GM18507 (cell line): ENCODE results near the gene ASGR1.
"Not testable (repeated sequence)": the region's sequence is repeated elsewhere in the genome, so short reads cannot be mapped to it uniquely, and the experiment has no call there.

Source experiments
- DNase-seq: peaks from one replicate; pipeline ENCODE4 v3.0.0; 2011; ENCODE audit warnings: low read depth; ENCODE audit not compliant: insufficient read length; ENCODE audit errors: extremely low spot score
- FAIRE-seq: peaks from 2 replicates; lab custom pipeline; 2011; peaks lifted over from hg19 to GRCh38; lab: Jason Lieb, UNC

The ASGR1 gene

DNA sequence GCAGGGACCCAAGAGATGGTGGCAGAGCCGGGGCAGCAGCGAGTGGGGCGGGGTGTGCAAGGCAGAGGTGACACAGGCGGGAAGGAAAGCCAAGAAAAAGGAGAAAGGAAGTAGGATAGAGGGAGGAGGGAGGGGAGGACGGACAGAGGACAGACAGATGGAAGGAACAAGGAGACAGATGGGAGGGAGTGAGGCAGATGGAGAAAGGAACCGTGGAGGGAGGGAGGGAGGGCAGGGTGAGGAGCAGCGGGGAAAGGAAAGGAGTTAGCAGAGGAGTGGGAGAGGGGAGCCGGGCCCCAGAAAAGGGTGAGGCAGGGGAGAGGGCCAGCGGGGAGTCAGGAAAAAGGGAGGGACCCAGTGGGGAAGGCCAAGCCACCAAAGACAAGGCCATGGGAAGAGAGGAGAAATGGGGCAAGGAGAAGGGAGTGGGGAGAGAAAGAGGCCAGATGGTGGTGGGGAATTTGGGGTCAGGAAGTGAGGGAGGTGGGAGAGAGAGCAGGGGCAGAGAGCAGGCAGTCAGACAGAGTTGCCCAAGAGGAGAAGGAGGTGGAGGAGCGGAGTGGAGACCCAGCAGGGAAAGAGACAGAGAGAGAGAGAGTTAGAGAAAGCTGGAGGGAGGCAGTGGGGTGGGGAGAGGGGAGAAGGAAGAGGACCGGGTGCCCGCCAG is 13.2 kb upstream of the ASGR1 start:
- DNase-seq: no peak
- FAIRE-seq: no peak

DNA sequence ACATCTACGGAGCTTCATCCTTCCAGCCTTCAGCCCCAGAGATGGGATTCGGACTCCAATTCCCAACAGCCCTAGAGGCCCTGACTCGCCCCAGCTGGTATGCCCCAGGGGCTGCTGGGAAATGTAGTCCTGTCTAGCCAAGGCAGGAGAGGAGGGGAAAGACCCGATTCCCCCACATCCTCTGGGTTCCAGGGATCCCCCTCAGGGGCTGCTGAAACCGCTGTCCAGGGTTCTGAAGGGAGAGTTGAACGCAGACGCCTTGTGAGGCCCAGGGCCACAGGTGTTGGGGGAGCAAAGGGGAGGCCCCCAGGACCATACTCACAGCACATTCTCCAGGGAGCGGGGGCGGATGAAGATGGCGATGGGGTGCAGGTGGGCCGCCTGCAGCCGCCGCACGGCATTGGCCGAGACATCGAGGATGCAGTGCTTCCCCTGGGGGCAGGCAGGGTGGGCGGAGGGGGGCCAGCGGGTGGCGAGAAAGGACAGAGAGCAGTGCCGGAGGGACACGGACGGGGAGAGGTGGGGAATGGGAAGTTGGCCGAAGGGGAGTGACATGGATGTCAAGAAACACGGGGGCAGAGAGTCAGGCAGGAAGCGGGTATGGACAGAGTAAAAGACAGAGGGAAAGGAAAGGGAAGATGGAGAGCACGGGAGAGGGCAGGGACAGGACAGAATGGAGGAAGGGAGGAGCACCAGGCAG is 12.6 kb upstream of the ASGR1 start:
- FAIRE-seq (no peak), DNase-seq (peak; percentile 25)

GRCh38 chr17:7191069-7191468 is 11.9 kb upstream of the ASGR1 start:
- FAIRE-seq: no peak
- no peak for DNase-seq

- DNase-seq (no peak), FAIRE-seq (no peak)
These were observed 11.2 kb upstream of the ASGR1 start for GRCh38 chr17:7190276-7190917.

DNA sequence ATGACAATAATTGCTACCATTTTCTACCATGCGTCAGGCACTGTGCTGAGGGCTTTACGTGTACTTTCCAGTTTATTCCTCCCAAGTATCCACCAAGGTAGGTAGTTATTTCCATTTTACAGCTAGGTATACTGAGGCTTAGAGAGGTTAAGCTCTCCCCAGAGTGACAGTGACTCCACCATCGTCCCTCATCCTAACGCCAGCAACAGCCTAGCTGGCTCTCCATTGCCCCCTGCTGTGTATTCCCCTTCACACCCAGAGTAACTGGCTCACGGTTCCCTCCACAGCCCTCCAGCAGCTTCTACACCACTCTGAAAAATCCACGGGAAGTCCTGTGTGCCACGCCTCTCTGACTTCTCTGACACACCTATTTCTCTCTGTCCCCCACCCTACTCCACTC is 7.1 kb upstream of the ASGR1 start:
- FAIRE-seq (no peak), DNase-seq (no peak)

DNA sequence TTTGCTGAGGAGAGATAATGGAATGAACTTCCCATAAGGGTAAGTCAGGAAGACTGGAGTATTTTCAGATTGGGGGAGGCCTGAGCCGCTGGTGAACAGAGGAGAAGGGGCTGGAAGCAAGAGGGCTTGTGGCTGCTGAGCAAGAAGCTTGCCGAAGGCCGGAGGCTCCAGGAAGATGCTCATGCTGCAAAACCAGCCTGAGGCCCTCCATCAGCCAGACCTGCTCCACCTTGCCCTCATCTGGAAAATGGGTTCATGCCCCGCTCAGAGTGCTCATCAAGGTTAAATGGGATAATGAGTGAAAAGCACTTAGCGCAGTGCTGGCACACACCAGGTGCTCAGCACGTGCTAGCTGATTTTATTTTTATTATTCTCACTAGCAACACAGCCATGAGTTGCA is 5.5 kb upstream of the ASGR1 start:
- DNase-seq (no peak), FAIRE-seq (no peak)

- DNase-seq (no peak), FAIRE-seq (no peak)
These were observed 4.9 kb upstream of the ASGR1 start for GRCh38 chr17:7184091-7184488.

DNA sequence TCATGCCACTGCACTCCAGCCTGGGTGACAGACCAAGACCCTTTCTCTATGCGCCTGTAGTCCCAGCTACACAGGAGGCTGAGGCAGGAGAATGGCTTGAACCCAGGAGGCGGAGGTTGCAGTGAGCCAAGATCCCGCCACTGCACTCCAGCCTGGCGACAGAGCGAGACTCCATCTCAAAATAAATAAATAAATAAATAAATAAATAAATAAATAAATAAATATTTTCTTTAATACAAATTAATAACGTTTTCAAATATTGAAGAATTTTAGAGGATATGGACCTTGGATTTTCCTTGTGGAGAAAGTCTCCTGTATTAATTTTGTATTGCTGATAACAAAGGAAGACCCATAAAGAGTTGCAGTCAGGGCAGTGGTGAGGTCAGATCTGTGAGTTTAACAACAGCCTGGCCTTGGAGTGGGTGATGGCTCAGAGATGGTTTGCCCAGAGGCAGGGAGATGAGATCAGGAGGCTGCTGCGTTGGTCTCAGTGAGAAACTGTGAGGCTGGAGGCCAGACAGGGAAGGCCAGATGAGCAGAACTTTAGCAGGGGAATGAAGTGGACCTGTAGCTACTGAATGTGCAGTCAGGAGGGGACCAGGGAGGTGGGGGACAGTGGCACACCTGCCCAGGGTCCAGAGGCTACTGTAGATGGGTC is 4.4 kb upstream of the ASGR1 start:
- FAIRE-seq (no peak), DNase-seq (no peak)

DNA sequence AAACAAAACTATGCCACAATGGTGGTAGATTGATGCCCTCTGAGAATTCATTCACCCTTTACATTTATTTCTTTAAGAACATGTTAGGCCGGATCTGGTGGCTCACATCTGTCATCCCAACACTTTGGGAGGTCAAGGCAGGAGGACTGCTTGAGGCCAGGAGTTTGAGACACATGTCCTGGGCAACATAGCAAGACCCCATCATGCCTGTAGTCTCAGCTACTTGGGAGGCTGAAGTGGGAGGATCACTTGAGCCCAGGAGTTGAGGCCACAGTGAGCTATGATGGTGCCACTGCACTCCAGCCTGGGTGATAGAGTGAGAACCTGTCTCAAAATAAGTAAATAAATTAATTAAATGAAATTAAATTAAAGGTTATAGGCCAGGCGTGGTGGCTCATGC is 2.9 kb upstream of the ASGR1 start:
- FAIRE-seq: not testable (repeated sequence)

GRCh38 chr17:7178973-7179316 is 225 bp downstream of the ASGR1 start:
- DNase-seq (no peak), FAIRE-seq (no peak)

More for the DNA sequence above, 2.9 kb upstream of the ASGR1 start:
- not testable (repeated sequence) for DNase-seq

DNA sequence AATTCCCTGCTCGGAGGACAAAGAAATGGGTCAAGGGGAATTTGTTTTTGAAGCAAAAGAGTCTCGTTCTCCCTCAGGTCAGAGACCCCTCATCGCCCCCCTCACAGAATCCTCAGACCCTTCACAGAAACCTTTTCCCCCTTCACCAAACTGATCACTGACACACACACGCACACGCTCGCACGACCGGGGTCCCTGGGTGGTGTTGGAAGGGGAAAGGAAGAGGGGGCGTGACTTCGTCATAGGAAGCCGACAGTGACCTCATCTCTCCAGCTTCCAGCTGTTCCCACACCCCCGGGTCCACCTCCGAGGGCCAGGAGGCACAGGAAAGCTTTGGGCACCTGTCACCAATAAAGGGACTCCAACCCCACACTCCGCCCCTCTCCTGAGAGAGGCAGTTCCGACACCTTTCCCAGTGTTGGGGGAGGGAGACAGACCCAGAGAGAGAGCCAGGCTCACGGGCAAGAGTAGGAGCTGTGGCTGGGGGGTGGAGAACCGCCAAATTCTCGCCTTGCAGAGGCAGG is 1.2 kb downstream of the ASGR1 start:
- FAIRE-seq: no peak

DNA sequence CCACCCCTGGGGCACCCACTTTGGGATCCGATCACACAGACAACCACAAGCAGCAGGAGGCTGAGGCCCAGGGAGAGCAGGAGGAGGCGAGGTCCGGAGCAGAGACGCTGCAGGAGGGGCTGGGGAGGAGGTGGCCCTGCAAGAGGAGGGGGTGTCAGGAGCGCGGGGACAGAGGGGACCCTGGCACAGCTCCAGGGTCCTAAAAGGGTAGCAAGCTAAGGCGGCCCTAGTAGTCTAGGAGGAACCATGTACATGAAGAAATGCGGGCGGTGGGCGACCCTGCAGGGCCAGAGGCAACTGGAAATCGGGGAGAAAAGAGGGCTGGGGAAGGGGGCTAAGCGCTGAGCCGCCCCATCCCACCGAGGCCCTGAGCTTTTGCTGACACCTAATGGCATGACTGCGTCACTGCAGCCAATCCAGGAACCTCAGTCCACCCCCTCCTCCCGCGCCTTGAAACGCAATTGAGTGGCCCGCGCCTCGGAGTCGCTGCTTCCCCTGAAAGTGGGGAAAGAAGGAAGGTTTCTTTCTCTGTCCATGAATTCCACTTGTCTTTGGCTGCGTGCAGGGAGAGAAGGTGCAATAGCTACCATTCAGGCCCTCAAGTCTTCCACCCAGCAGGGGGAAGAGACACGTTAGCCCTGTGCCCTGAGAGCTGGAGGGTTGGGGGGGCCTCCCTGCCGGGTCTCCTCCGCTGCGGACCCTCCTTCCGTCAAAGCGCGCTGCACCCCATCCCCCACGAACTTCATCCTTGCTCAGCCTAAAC is 1.8 kb downstream of the ASGR1 start:
- DNase-seq (peak; percentile 64), FAIRE-seq (peak; percentile 60)

More for the DNA sequence above, 1.2 kb downstream of the ASGR1 start:
- no peak for DNase-seq

GRCh38 chr17:7176841-7177190 is 2.4 kb downstream of the ASGR1 start:
- FAIRE-seq (no peak), DNase-seq (no peak)

- no peak for FAIRE-seq
These were observed 2.9 kb downstream of the ASGR1 start for GRCh38 chr17:7176107-7176840.

DNA sequence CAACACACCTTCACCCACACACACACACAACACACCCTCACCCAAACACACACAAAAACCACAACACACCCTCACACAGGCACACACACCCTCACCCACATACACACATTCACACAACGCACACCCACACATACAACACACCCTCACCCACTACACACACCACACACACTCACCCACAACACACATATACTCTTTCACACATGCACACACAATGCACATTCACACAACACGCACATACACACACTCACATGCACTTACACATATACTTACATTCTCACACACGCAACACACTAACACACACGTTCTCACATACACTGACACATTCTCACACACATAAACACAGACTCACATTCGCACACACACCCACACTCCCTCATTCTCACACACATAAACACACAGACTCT is 3.8 kb downstream of the ASGR1 start:
- DNase-seq: no peak
- no peak for FAIRE-seq

More at GRCh38 chr17:7176107-7176840, 2.9 kb downstream of the ASGR1 start:
- DNase-seq: no peak

GRCh38 chr17:7174603-7175326 is 4.4 kb downstream of the ASGR1 start:
- peak; percentile 42 for FAIRE-seq

DNA sequence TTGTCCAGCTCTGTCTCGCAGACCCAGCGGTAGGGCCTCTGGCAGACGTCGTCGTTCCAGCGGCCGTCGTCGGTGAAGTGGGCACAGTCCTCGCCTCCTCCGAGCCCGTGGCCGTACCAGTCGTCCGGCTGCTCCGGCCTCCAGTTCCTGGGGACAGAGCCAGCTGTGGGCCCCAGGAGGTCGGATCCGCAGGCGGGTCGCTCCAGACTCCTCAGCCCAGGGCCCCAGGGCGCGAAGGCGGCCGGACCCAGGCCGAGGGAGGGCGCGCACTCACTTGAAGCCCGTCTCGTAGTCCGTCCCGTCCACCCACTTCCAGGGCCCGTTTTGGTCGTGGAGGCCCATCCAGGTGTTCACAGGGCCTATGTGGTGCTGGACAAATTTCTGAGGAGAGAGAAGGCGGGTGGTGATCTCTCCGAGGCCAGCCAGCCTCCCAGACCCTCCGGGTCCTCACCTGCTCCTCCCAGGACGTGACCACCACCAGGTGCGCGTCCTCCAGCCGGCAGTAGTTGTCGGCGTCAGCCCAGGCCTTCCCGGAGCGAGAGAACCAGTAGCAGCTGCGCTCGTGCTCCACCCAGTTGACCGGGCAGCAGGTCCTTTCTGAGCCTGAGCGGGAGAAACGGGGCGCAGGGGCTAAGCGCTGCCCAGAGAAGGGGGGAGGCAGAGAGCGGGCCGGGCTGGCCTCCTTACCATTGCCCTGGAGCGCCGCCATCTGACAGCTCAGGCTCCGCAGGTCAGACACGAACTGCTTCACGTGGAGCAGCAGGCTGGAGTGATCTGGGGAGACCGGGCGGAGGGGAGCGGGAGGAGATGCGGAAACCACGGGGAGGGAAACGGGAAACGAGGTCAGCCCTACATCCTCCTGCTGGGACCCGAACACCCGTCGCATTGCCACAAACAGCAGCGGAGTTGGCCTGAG is 5.2 kb downstream of the ASGR1 start:
- FAIRE-seq: no peak
- peak; percentile 23 for DNase-seq

More at GRCh38 chr17:7174603-7175326, 4.4 kb downstream of the ASGR1 start:
- DNase-seq: no peak
